Testis (tissue), 2 donors: ENCODE measurements around the gene KDM4C.

ENCODE experiments used
- POLR2A ChIP-seq: fragments of 450-650 bp; IDR thresholded peaks from one replicate; pipeline ENCODE4 v1.6.1; 2017; ENCODE audit warnings: antibody characterized with exemption, mild to moderate bottlenecking, moderate library complexity
- TF ChIP-seq, protein P1 (sequence below), 3 experiments: fragments of 450-650 bp in 2 of 3; fragments of 200-600 bp in 1 of 3; sonication (generic) in 1 of 3; IDR thresholded peaks; one replicate each; pipeline ENCODE4 v1.5.1; 2016 to 2019; ENCODE audit warnings: antibody characterized with exemption in 3 of 3, mild to moderate bottlenecking in 2 of 3, moderate library complexity in 1 of 3

DNA sequence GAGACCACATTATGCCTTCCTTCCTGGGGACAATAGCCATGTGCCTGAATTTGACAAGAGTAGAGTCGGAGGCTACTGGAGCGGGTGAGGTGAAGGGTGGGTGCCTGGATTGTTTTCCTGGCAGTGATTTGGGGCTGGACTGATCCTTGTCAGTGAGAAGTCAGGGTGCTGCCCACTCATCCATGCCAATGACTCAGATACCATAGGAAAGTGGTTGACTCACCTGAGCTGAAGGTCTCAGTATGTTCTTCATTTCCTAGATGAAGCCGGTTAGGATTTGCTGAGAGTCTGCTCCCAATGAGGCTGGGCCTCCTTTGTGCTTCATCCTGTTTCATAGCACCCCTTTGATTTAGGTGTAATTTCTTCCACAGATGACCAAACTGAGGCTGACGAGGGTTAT lies 366.0 kb downstream of the KDM4C start:
- TF ChIP-seq, protein P1, sequence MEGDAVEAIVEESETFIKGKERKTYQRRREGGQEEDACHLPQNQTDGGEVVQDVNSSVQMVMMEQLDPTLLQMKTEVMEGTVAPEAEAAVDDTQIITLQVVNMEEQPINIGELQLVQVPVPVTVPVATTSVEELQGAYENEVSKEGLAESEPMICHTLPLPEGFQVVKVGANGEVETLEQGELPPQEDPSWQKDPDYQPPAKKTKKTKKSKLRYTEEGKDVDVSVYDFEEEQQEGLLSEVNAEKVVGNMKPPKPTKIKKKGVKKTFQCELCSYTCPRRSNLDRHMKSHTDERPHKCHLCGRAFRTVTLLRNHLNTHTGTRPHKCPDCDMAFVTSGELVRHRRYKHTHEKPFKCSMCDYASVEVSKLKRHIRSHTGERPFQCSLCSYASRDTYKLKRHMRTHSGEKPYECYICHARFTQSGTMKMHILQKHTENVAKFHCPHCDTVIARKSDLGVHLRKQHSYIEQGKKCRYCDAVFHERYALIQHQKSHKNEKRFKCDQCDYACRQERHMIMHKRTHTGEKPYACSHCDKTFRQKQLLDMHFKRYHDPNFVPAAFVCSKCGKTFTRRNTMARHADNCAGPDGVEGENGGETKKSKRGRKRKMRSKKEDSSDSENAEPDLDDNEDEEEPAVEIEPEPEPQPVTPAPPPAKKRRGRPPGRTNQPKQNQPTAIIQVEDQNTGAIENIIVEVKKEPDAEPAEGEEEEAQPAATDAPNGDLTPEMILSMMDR (IDR thresholded peaks at IDR 0.05) = no peak
- no peak for TF ChIP-seq POLR2A
